Measurements from ENCODE around the gene PRR18.

Gene PRR18

GRCh38 chr6:166305562-166306117, 2.6 kb downstream of the PRR18 start:
- no peak for DNase-seq

- no peak for DNase-seq
These were observed 4.1 kb downstream of the PRR18 start for GRCh38 chr6:166304106-166304505.

GRCh38 chr6:166301611-166302529, 6.3 kb downstream of the PRR18 start:
- DNase-seq = no peak

- DNase-seq = no peak
These were observed 7.7 kb downstream of the PRR18 start for GRCh38 chr6:166300357-166300987.

GRCh38 chr6:166297606-166298005, 10.6 kb downstream of the PRR18 start:
- DNase-seq = no peak

- DNase-seq = no peak
These were observed 11.9 kb downstream of the PRR18 start for GRCh38 chr6:166296035-166296883.

GRCh38 chr6:166293731-166294584, 14.2 kb downstream of the PRR18 start:
- no peak for DNase-seq

GRCh38 chr6:166289207-166290060, 18.8 kb downstream of the PRR18 start:
- no peak for DNase-seq

- no peak for DNase-seq
These were observed 21.3 kb downstream of the PRR18 start for GRCh38 chr6:166286839-166287271.

GRCh38 chr6:166285233-166285632, 23.0 kb downstream of the PRR18 start:
- DNase-seq = no peak

GRCh38 chr6:166284640-166285039, 23.6 kb downstream of the PRR18 start:
- no peak for DNase-seq

GRCh38 chr6:166282394-166283032, 25.7 kb downstream of the PRR18 start:
- DNase-seq = no peak

- no peak for DNase-seq
These were observed 27.1 kb downstream of the PRR18 start for GRCh38 chr6:166281104-166281503.

- DNase-seq = no peak
These were observed 28.9 kb downstream of the PRR18 start for GRCh38 chr6:166279393-166279679.

- no peak for DNase-seq
These were observed 29.4 kb downstream of the PRR18 start for GRCh38 chr6:166278579-166279392.

- no peak for DNase-seq
These were observed 30.2 kb downstream of the PRR18 start for GRCh38 chr6:166277892-166278578.

- DNase-seq = no peak
These were observed 31.2 kb downstream of the PRR18 start for GRCh38 chr6:166277018-166277417.

GRCh38 chr6:166275714-166276166, 32.5 kb downstream of the PRR18 start:
- DNase-seq = peak; percentile 50

All from GOT3 (cell line).